Measurements from ENCODE around the gene SLC16A13. TPM values are rescaled to one million over a fixed set of nuclear protein-coding genes. Genes with fewer than 3 reads are reported as not detected.

Gene SLC16A13
- 1.2 and 2.1 TPM in 2 replicates for total RNA-seq

GRCh38 chr17:7035591-7036368 is at the start of gene SLC16A13:
SLC16A13 (plus strand) TSS chr17:7036015; CDS start chr17:7036383, 368 bp downstream.

GRCh38 chr17:6995500-6996255 is 40.1 kb upstream of the SLC16A13 start, which contains the start of gene ALOX12:
ALOX12 (plus strand) TSS chr17:6996049; CDS start chr17:6996118, 69 bp downstream.

DNA sequence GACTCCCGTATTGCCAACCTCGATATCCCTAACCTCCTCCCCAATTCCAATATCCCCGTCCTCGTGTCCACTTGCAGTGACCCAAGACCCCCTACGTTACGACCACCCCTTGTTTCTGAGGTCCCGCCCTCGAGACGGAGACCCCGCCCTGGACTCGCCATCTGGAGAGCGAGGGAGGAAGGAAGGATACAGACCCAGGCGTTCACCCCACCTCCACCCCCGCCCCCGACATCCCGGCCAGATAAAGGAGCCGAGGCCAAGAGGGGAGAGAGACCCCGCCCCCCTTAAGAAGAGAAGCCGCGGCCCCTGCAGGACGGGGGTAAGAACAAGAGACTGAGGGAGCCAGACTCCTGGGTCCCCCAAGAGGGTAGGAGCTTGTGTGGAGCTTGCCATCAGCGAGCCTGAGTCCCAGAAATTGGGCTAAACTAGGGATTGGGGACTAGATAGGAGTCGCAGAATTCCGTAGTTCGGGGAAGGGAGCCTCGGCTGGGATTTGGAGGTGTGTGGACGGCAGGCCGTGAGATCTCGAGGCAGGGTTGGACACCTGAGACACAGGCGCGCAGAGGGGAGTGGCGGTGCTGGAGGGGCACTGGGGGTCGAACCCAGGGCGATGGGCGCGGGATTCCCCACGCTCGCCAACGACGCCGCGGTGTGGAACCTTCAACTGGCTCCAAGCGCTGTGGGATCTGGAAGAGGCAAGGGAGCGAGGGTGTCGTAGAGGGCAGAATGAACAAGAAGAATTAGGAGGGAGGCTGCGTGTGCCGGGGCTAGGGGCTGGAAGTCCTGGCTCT is 12.8 kb upstream of the SLC16A13 start, which contains the start of gene BCL6B:
BCL6B (plus strand) TSS at position 270 of the 791 bp plus-strand sequence. CDS start 622 bp downstream, outside the sequence.

GRCh38 chr17:7043497-7044198 is 7.8 kb downstream of the SLC16A13 start, which contains the start of gene SLC16A11:
SLC16A11 (minus strand) TSS chr17:7044092; CDS start chr17:7043513, 579 bp downstream.

GRCh38 chr17:7079581-7080455 is 44.0 kb downstream of the SLC16A13 start, which contains the start of gene CLEC10A:
CLEC10A (minus strand) TSS chr17:7080251; CDS start chr17:7078812, 1,439 bp downstream.

Other genes with a start within 250 kb of the SLC16A13 start
- not detected in 2 replicates for gene TEKT1, start 204.3 kb upstream of the SLC16A13 start, total RNA-seq
- under 0.01 and 0.50 TPM in 2 replicates for gene ALOX12, start 40.0 kb upstream of the SLC16A13 start, total RNA-seq
- gene RNASEK, start 23.4 kb upstream of the SLC16A13 start, total RNA-seq: 281 and 307 TPM in 2 replicates
- under 0.01 and 1.0 TPM in 2 replicates for gene BCL6B, start 13.0 kb upstream of the SLC16A13 start, total RNA-seq
- gene SLC16A11, start 8.1 kb downstream of the SLC16A13 start, total RNA-seq: 0.15 TPM in 1 of 2 replicates, not detected in the other
- not detected in 2 replicates for gene CLEC10A, start 44.2 kb downstream of the SLC16A13 start, total RNA-seq
- not detected in 2 replicates for gene ASGR2, start 78.8 kb downstream of the SLC16A13 start, total RNA-seq
- gene ASGR1, start 143.4 kb downstream of the SLC16A13 start, total RNA-seq: 0.34 and 1.2 TPM in 2 replicates
- gene DLG4, start 183.8 kb downstream of the SLC16A13 start, total RNA-seq: 7.9 and 8.9 TPM in 2 replicates
- gene ACADVL, start 183.9 kb downstream of the SLC16A13 start, total RNA-seq: 179 and 194 TPM in 2 replicates
- 57.5 and 65.3 TPM in 2 replicates for gene DVL2, start 198.5 kb downstream of the SLC16A13 start, total RNA-seq
- 41.5 and 42.4 TPM in 2 replicates for gene PHF23, start 203.4 kb downstream of the SLC16A13 start, total RNA-seq
- 213 and 286 TPM in 2 replicates for gene GABARAP, start 206.4 kb downstream of the SLC16A13 start, total RNA-seq
- gene CTDNEP1, start 215.7 kb downstream of the SLC16A13 start, total RNA-seq: 58.0 and 67.5 TPM in 2 replicates
- gene ELP5, start 216.2 kb downstream of the SLC16A13 start, total RNA-seq: 37.8 and 40.9 TPM in 2 replicates
- 11.3 and 13.1 TPM in 2 replicates for gene CLDN7, start 226.5 kb downstream of the SLC16A13 start, total RNA-seq
- gene SLC2A4, start 245.7 kb downstream of the SLC16A13 start, total RNA-seq: 0.15 and 1.0 TPM in 2 replicates